B cell (primary cell): ENCODE results near the gene POLR1E.

Experiments
- EZH2 ChIP-seq: IDR thresholded peaks from 2 replicates; pipeline ENCODE4 v1.6.1; 2012; ENCODE audit warnings: borderline replicate concordance, low read depth, mild to moderate bottlenecking, moderate library complexity, low read length; ENCODE audit not compliant: insufficient read depth, poor library complexity, severe bottlenecking
- TF ChIP-seq, protein P1 (sequence below): fragments of 200-600 bp; IDR thresholded peaks from one replicate; pipeline ENCODE4 v1.8.0; 2022; ENCODE audit warnings: antibody characterized with exemption, mild to moderate bottlenecking

DNA sequence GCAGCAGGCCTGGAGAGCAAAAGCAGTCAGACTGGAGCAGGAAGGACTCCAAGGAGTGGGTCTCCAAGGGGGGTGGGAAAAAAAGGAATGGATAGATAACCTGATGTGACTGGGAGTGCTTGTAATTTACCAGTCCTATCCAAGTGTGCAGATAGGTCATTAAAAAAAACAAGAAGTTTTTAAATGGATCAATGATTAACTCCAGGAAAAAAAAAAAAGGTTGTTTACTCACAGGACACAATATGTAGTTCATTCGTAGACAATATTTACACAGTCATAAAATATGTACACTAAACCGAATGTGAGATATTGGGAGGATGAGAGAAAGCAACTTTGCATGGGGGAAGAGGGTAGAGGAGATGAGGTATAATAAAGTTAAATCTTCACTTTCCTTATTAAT lies 40.9 kb upstream of the POLR1E start:
- TF ChIP-seq EZH2: no peak
- TF ChIP-seq, protein P1, sequence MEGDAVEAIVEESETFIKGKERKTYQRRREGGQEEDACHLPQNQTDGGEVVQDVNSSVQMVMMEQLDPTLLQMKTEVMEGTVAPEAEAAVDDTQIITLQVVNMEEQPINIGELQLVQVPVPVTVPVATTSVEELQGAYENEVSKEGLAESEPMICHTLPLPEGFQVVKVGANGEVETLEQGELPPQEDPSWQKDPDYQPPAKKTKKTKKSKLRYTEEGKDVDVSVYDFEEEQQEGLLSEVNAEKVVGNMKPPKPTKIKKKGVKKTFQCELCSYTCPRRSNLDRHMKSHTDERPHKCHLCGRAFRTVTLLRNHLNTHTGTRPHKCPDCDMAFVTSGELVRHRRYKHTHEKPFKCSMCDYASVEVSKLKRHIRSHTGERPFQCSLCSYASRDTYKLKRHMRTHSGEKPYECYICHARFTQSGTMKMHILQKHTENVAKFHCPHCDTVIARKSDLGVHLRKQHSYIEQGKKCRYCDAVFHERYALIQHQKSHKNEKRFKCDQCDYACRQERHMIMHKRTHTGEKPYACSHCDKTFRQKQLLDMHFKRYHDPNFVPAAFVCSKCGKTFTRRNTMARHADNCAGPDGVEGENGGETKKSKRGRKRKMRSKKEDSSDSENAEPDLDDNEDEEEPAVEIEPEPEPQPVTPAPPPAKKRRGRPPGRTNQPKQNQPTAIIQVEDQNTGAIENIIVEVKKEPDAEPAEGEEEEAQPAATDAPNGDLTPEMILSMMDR: no peak
